Neutrophil (primary cell): ENCODE data around the gene SART1.
"Not testable (repeated sequence)": the region's sequence is repeated elsewhere in the genome, so short reads cannot be mapped to it uniquely, and the experiment has no call there.

Source experiments
- H3K27ac ChIP-seq: fragments of 200-600 bp; sonication (generic); 2 replicates; pipeline ENCODE4 v1.5.1; 2016; ENCODE audit warnings: mild to moderate bottlenecking, moderate library complexity
- H3K27me3 ChIP-seq: fragments of 200-600 bp; sonication (generic); 2 replicates; pipeline ENCODE4 v1.6.0; 2016; ENCODE audit warnings: mild to moderate bottlenecking
- H3K36me3 ChIP-seq: fragments of 200-600 bp; sonication (generic); 2 replicates; pipeline ENCODE4 v1.5.1; 2017
- H3K4me1 ChIP-seq, 2 experiments: fragments of 200-600 bp in 1 of 2; sonication (generic) in 1 of 2; 1 replicate in 1 of 2; 2 replicates in 1 of 2; pipeline versions ENCODE4 v1.5.1 to v1.6.1; 2013 to 2016; ENCODE audit warnings: low read depth in 1 of 2, low read length in 1 of 2, mild to moderate bottlenecking in 1 of 2, moderate library complexity in 1 of 2; ENCODE audit not compliant: control insufficient read depth in 1 of 2, insufficient read depth in 1 of 2
- H3K4me3 ChIP-seq, 2 experiments: fragments of 200-600 bp in 1 of 2; sonication (generic) in 1 of 2; 1 replicate in 1 of 2; 2 replicates in 1 of 2; pipeline ENCODE4 v1.5.1; 2013 to 2016; ENCODE audit warnings: low read depth in 1 of 2, low read length in 1 of 2, mild to moderate bottlenecking in 1 of 2, moderate library complexity in 1 of 2
- H3K9me3 ChIP-seq: fragments of 200-600 bp; sonication (generic); 2 replicates; pipeline ENCODE4 v1.5.1; 2016
- CTCF ChIP-seq: fragments of 200-600 bp; sonication (generic); IDR thresholded peaks from 2 replicates; pipeline ENCODE4 v1.5.1; 2016; ENCODE audit warnings: antibody characterized with exemption

Gene SART1

GRCh38 chr11:65947603-65948125 is 13.9 kb upstream of the SART1 start:
- Histone ChIP-seq H3K9me3 (no peaks in the 10 kb centered on the region), H3K4me3 (no peak overlapping the region), H3K27ac (no peak overlapping the region), H3K4me1 (no peaks in the 10 kb centered on the region), H3K36me3 (no peaks in the 10 kb centered on the region), H3K27me3 (no peaks in the 10 kb centered on the region)
- no peak for TF ChIP-seq CTCF

GRCh38 chr11:65950711-65951110 is 10.8 kb upstream of the SART1 start:
- H3K4me3 ChIP-seq, H3K27ac ChIP-seq, H3K4me1 ChIP-seq, H3K36me3 ChIP-seq, H3K9me3 ChIP-seq, H3K27me3 ChIP-seq: not testable (repeated sequence)

GRCh38 chr11:65951641-65952040 is 9.9 kb upstream of the SART1 start:
- not testable (repeated sequence) for H3K9me3 ChIP-seq, H3K27me3 ChIP-seq, H3K4me3 ChIP-seq, H3K27ac ChIP-seq, H3K36me3 ChIP-seq, H3K4me1 ChIP-seq

- H3K27ac ChIP-seq = no peak overlapping the region
- no peaks in the 10 kb centered on the region for H3K4me1 ChIP-seq
- H3K4me3 ChIP-seq = no peak overlapping the region
- no peaks in the 10 kb centered on the region for H3K36me3 ChIP-seq
- TF ChIP-seq CTCF = no peak
- H3K27me3 ChIP-seq = no peaks in the 10 kb centered on the region
- no peaks in the 10 kb centered on the region for H3K9me3 ChIP-seq
Observed at GRCh38 chr11:65952052-65952521, 9.4 kb upstream of the SART1 start.

GRCh38 chr11:65953471-65953870 is 8.1 kb upstream of the SART1 start:
- no peak overlapping the region for H3K4me3 ChIP-seq
- no peak overlapping the region for H3K27ac ChIP-seq
- no peak for TF ChIP-seq CTCF
- H3K4me1 ChIP-seq = no peaks in the 10 kb centered on the region
- H3K27me3 ChIP-seq = no peaks in the 10 kb centered on the region
- no peaks in the 10 kb centered on the region for H3K9me3 ChIP-seq
- H3K36me3 ChIP-seq = no peaks in the 10 kb centered on the region

GRCh38 chr11:65954771-65955170 is 6.8 kb upstream of the SART1 start:
- Histone ChIP-seq H3K27ac (no peak overlapping the region), H3K27me3 (no peaks in the 10 kb centered on the region), H3K4me3 (no peak overlapping the region), H3K4me1 (no peaks in the 10 kb centered on the region), H3K36me3 (no peaks in the 10 kb centered on the region), H3K9me3 (no peaks in the 10 kb centered on the region)
- no peak for TF ChIP-seq CTCF

GRCh38 chr11:65958291-65958690 is 3.2 kb upstream of the SART1 start:
- H3K27me3 ChIP-seq = no peaks in the 10 kb centered on the region
- no peaks in the 10 kb centered on the region for H3K36me3 ChIP-seq
- no peak overlapping the region for H3K4me3 ChIP-seq
- TF ChIP-seq CTCF = no peak
- no peaks in the 10 kb centered on the region for H3K9me3 ChIP-seq
- H3K4me1 ChIP-seq = peaks cover 19 to 20% of the 10 kb centered on the region in 2 experiments
- H3K27ac ChIP-seq = no peak overlapping the region
